ENCODE data around the gene TRAM2.

TRAM2 gene

GRCh38 chr6:52532457-52532856 is 44.4 kb downstream of the TRAM2 start:
- no peak for DNase-seq (ENCODE audit: insufficient read length)
- no peak for FAIRE-seq
- TF ChIP-seq POLR2A (IDR thresholded peaks at IDR 0.05; ENCODE audit: low read depth, low read length) (no peak), TAF1 (IDR thresholded peaks at IDR 0.05; ENCODE audit: borderline replicate concordance, low read depth, low read length) (no peak), POLR2AphosphoS5 (IDR thresholded peaks at IDR 0.05; ENCODE audit: low read depth, low read length) (no peak)

GRCh38 chr6:52531834-52532233 is 45.0 kb downstream of the TRAM2 start:
- TF ChIP-seq POLR2AphosphoS5 (IDR thresholded peaks at IDR 0.05; ENCODE audit: low read depth, low read length) (no peak), TAF1 (IDR thresholded peaks at IDR 0.05; ENCODE audit: borderline replicate concordance, low read depth, low read length) (no peak), POLR2A (IDR thresholded peaks at IDR 0.05; ENCODE audit: low read depth, low read length) (no peak)
- FAIRE-seq = no peak
- DNase-seq (ENCODE audit: insufficient read length) = no peak

GRCh38 chr6:52531396-52531795 is 45.5 kb downstream of the TRAM2 start:
- TF ChIP-seq POLR2A (IDR thresholded peaks at IDR 0.05; ENCODE audit: low read depth, low read length) = no peak
- no peak for TF ChIP-seq TAF1 (IDR thresholded peaks at IDR 0.05; ENCODE audit: borderline replicate concordance, low read depth, low read length)
- no peak for TF ChIP-seq POLR2AphosphoS5 (IDR thresholded peaks at IDR 0.05; ENCODE audit: low read depth, low read length)
- no peak for DNase-seq (ENCODE audit: insufficient read length)
- FAIRE-seq = no peak

- FAIRE-seq (no peak), DNase-seq (ENCODE audit: insufficient read length) (no peak)
- TF ChIP-seq POLR2A (IDR thresholded peaks at IDR 0.05; ENCODE audit: low read depth, low read length) = no peak
- TF ChIP-seq POLR2AphosphoS5 (IDR thresholded peaks at IDR 0.05; ENCODE audit: low read depth, low read length) = no peak
- TF ChIP-seq TAF1 (IDR thresholded peaks at IDR 0.05; ENCODE audit: borderline replicate concordance, low read depth, low read length) = no peak
These were observed 46.5 kb downstream of the TRAM2 start for GRCh38 chr6:52530351-52530750.

- TF ChIP-seq TAF1 (IDR thresholded peaks at IDR 0.05; ENCODE audit: borderline replicate concordance, low read depth, low read length) (no peak), POLR2A (IDR thresholded peaks at IDR 0.05; ENCODE audit: low read depth, low read length) (no peak), POLR2AphosphoS5 (IDR thresholded peaks at IDR 0.05; ENCODE audit: low read depth, low read length) (no peak)
- FAIRE-seq = no peak
These were observed 47.5 kb downstream of the TRAM2 start for GRCh38 chr6:52529311-52529710.

GRCh38 chr6:52527436-52527835 is 49.4 kb downstream of the TRAM2 start:
- no peak for FAIRE-seq
- TF ChIP-seq POLR2AphosphoS5 (IDR thresholded peaks at IDR 0.05; ENCODE audit: low read depth, low read length) = no peak
- no peak for TF ChIP-seq POLR2A (IDR thresholded peaks at IDR 0.05; ENCODE audit: low read depth, low read length)
- TF ChIP-seq TAF1 (IDR thresholded peaks at IDR 0.05; ENCODE audit: borderline replicate concordance, low read depth, low read length) = no peak
- no peak for DNase-seq (ENCODE audit: insufficient read length)

More at GRCh38 chr6:52529311-52529710, 47.5 kb downstream of the TRAM2 start:
- no peak for DNase-seq (ENCODE audit: insufficient read length)

- TF ChIP-seq POLR2AphosphoS5 (IDR thresholded peaks at IDR 0.05; ENCODE audit: low read depth, low read length) (no peak), TAF1 (IDR thresholded peaks at IDR 0.05; ENCODE audit: borderline replicate concordance, low read depth, low read length) (no peak), POLR2A (IDR thresholded peaks at IDR 0.05; ENCODE audit: low read depth, low read length) (no peak)
- DNase-seq (ENCODE audit: insufficient read length) (no peak), FAIRE-seq (no peak)
These were observed 50.2 kb downstream of the TRAM2 start for GRCh38 chr6:52526634-52527033.

- FAIRE-seq (no peak), DNase-seq (ENCODE audit: insufficient read length) (no peak)
- no peak for TF ChIP-seq POLR2A (IDR thresholded peaks at IDR 0.05; ENCODE audit: low read depth, low read length)
- no peak for TF ChIP-seq TAF1 (IDR thresholded peaks at IDR 0.05; ENCODE audit: borderline replicate concordance, low read depth, low read length)
- no peak for TF ChIP-seq POLR2AphosphoS5 (IDR thresholded peaks at IDR 0.05; ENCODE audit: low read depth, low read length)
These were observed 51.9 kb downstream of the TRAM2 start for GRCh38 chr6:52524918-52525317.

GRCh38 chr6:52523378-52524142 is 53.3 kb downstream of the TRAM2 start:
- DNase-seq (ENCODE audit: insufficient read length) (no peak), FAIRE-seq (no peak)
- TF ChIP-seq POLR2AphosphoS5 (IDR thresholded peaks at IDR 0.05; ENCODE audit: low read depth, low read length) = no peak
- TF ChIP-seq TAF1 (IDR thresholded peaks at IDR 0.05; ENCODE audit: borderline replicate concordance, low read depth, low read length) = no peak
- no peak for TF ChIP-seq POLR2A (IDR thresholded peaks at IDR 0.05; ENCODE audit: low read depth, low read length)

GRCh38 chr6:52522655-52523054 is 54.2 kb downstream of the TRAM2 start:
- DNase-seq (ENCODE audit: insufficient read length) (no peak), FAIRE-seq (no peak)
- TF ChIP-seq POLR2A (IDR thresholded peaks at IDR 0.05; ENCODE audit: low read depth, low read length) = no peak
- no peak for TF ChIP-seq TAF1 (IDR thresholded peaks at IDR 0.05; ENCODE audit: borderline replicate concordance, low read depth, low read length)
- no peak for TF ChIP-seq POLR2AphosphoS5 (IDR thresholded peaks at IDR 0.05; ENCODE audit: low read depth, low read length)

GRCh38 chr6:52522151-52522626 is 54.7 kb downstream of the TRAM2 start:
- FAIRE-seq (no peak), DNase-seq (ENCODE audit: insufficient read length) (no peak)
- TF ChIP-seq POLR2AphosphoS5 (IDR thresholded peaks at IDR 0.05; ENCODE audit: low read depth, low read length) = no peak

- TF ChIP-seq POLR2A (IDR thresholded peaks at IDR 0.05; ENCODE audit: low read depth, low read length) (no peak), TAF1 (IDR thresholded peaks at IDR 0.05; ENCODE audit: borderline replicate concordance, low read depth, low read length) (no peak), POLR2AphosphoS5 (IDR thresholded peaks at IDR 0.05; ENCODE audit: low read depth, low read length) (no peak)
- FAIRE-seq = no peak
- no peak for DNase-seq (ENCODE audit: insufficient read length)
These were observed 57.2 kb downstream of the TRAM2 start for GRCh38 chr6:52519618-52520017.
